ENCODE results near the gene HINT2. TPM values are rescaled to one million over a fixed set of nuclear protein-coding genes. Genes with fewer than 3 reads are reported as not detected.

Gene HINT2
- total RNA-seq, 1 experiment from 2014 or later, result 51.5 TPM

- H3K27ac ChIP-seq (ENCODE audit: low read depth, low read length, poor library complexity, severe bottlenecking), result no peak overlapping the region
These were observed 17.3 kb downstream of the HINT2 start for GRCh38 chr9:35797311-35798109.

GRCh38 chr9:35795695-35796094 lies 19.1 kb downstream of the HINT2 start:
- H3K27ac ChIP-seq (ENCODE audit: low read depth, low read length, poor library complexity, severe bottlenecking), result no peak overlapping the region
- POLR2A ChIA-PET (ENCODE audit: low non-redundant PET), result no interaction called here
- no peaks in the 10 kb centered on the region for H3K36me3 ChIP-seq (ENCODE audit: insufficient read depth, low read length, poor library complexity, severe bottlenecking)
- no peaks in the 10 kb centered on the region for H3K4me1 ChIP-seq (ENCODE audit: insufficient read depth, low read length, poor library complexity, severe bottlenecking)
- no TSS peak for BruUV-seq (replicated peaks)
- no peaks in the 10 kb centered on the region for H3K9me3 ChIP-seq (ENCODE audit: low read depth, low read length, poor library complexity, severe bottlenecking)
- no peak overlapping the region for H3K4me3 ChIP-seq (ENCODE audit: low read depth, low read length, poor library complexity, severe bottlenecking)
- H3K27me3 ChIP-seq (replicated peaks; ENCODE audit: insufficient read depth, low read depth, low read length, poor library complexity), result no peaks in the 10 kb centered on the region
- no peak for DNase-seq (ENCODE audit: low spot score)
- TF ChIP-seq CTCF (conservative IDR thresholded peaks at IDR 0.05; ENCODE audit: low read depth, low read length) (no peak), EZH2 (IDR thresholded peaks at IDR 0.05; ENCODE audit: borderline replicate concordance, low read depth, low read length, poor library complexity, severe bottlenecking) (no peak)
- intact Hi-C loops (cut with micrococcal nuclease; ENCODE audit: unreplicated experiment), result loop anchor here (10.0 kb wide), 1 partner anchor 229 kb away; no protein-coding TSS in a partner anchor
- CTCF ChIA-PET, result no interaction called here

More at GRCh38 chr9:35797311-35798109, 17.3 kb downstream of the HINT2 start:
- H3K36me3 ChIP-seq (ENCODE audit: insufficient read depth, low read length, poor library complexity, severe bottlenecking), result peaks cover 4% of the 10 kb centered on the region
- no peak for DNase-seq (ENCODE audit: low spot score)
- POLR2A ChIA-PET (ENCODE audit: low non-redundant PET), result no interaction called here
- no peaks in the 10 kb centered on the region for H3K4me1 ChIP-seq (ENCODE audit: insufficient read depth, low read length, poor library complexity, severe bottlenecking)
- H3K27me3 ChIP-seq (replicated peaks; ENCODE audit: insufficient read depth, low read depth, low read length, poor library complexity), result no peaks in the 10 kb centered on the region
- H3K9me3 ChIP-seq (ENCODE audit: low read depth, low read length, poor library complexity, severe bottlenecking), result no peaks in the 10 kb centered on the region
- intact Hi-C loops (cut with micrococcal nuclease; ENCODE audit: unreplicated experiment), result loop anchor here (10.0 kb wide), 1 partner anchor 227 kb away; no protein-coding TSS in a partner anchor
- no peak for TF ChIP-seq EZH2 (IDR thresholded peaks at IDR 0.05; ENCODE audit: borderline replicate concordance, low read depth, low read length, poor library complexity, severe bottlenecking)
- TF ChIP-seq CTCF (conservative IDR thresholded peaks at IDR 0.05; ENCODE audit: low read depth, low read length), result no peak
- H3K4me3 ChIP-seq (ENCODE audit: low read depth, low read length, poor library complexity, severe bottlenecking), result no peak overlapping the region
- BruUV-seq (replicated peaks), result no TSS peak
- CTCF ChIA-PET, result no interaction called here

- Histone ChIP-seq H3K9me3 (ENCODE audit: low read depth, low read length, poor library complexity, severe bottlenecking) (no peaks in the 10 kb centered on the region), H3K4me1 (ENCODE audit: insufficient read depth, low read length, poor library complexity, severe bottlenecking) (no peaks in the 10 kb centered on the region), H3K4me3 (ENCODE audit: low read depth, low read length, poor library complexity, severe bottlenecking) (no peak overlapping the region), H3K27me3 (replicated peaks; ENCODE audit: insufficient read depth, low read depth, low read length, poor library complexity) (no peaks in the 10 kb centered on the region), H3K27ac (ENCODE audit: low read depth, low read length, poor library complexity, severe bottlenecking) (no peak overlapping the region), H3K36me3 (ENCODE audit: insufficient read depth, low read length, poor library complexity, severe bottlenecking) (no peaks in the 10 kb centered on the region)
- intact Hi-C loops (cut with micrococcal nuclease; ENCODE audit: unreplicated experiment), result loop anchor here (5.0 to 10.0 kb wide), 2 partner anchors 36 to 231 kb away; no protein-coding TSS in a partner anchor
- ChIA-PET POLR2A (ENCODE audit: low non-redundant PET) (no interaction called here), CTCF (no interaction called here)
- DNase-seq (ENCODE audit: low spot score), result no peak
- no TSS peak for BruUV-seq (replicated peaks)
- TF ChIP-seq EZH2 (IDR thresholded peaks at IDR 0.05; ENCODE audit: borderline replicate concordance, low read depth, low read length, poor library complexity, severe bottlenecking) (no peak), CTCF (conservative IDR thresholded peaks at IDR 0.05; ENCODE audit: low read depth, low read length) (no peak)
These were observed 21.4 kb downstream of the HINT2 start for GRCh38 chr9:35793461-35793860.

All from A673 (cell line).